ENCODE measurements around the gene SLC25A1.

Gene SLC25A1

GRCh38 chr22:19178657-19179496 is at the start of gene SLC25A1:
TSS of gene SLC25A1 (minus strand) at chr22:19178736. CDS start at chr22:19178673, 63 bp downstream.
- DNase-seq, result peak; percentile 93 to 94

GRCh38 chr22:19228179-19228578 is 49.6 kb upstream of the SLC25A1 start:
- no peak for DNase-seq

GRCh38 chr22:19226428-19226827 is 47.9 kb upstream of the SLC25A1 start:
- no peak for DNase-seq

- no peak for DNase-seq
Observed at GRCh38 chr22:19225560-19225959, 47.0 kb upstream of the SLC25A1 start.

GRCh38 chr22:19224985-19225384 is 46.4 kb upstream of the SLC25A1 start:
- DNase-seq, result no peak

DNA sequence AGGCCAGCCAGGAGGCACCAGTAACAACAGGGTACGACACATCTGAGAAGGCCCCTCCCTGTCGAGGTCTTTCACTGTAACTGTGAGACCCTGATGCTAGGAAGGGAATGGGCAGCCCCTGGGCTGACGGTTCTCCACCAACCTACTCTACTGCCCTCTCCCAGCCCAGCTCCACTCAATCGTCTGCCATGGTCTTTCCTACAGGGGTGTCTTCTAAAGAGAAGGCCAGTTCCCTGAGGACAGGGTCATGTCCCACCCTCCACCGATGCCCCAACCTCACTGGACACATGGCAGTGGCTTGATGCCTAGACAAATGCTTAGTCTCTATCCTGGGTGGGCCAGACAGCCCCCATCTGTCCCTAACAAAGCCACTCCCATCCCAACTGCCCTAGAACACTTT is 46.0 kb upstream of the SLC25A1 start:
- DNase-seq, result no peak

- DNase-seq, result no peak
Observed at GRCh38 chr22:19223617-19224016, 45.1 kb upstream of the SLC25A1 start.

DNA sequence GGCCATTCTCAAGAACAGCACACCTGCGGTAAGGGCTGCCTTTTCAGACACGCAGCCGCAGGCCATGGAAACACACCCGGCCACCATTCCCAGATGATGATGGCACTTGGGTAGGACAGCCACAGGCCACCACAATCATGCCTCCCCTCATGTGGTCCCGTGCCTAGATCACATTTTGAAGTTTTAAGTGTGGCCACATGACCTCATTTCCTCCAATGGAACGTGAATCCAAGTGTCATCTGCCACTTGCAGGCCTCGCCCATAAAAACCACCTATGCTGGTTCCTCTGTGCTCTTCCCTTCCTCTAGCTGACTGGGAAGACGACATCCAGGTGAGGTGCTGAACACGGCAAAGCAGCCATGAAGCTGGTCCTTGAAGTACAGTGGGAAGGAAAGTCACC is 44.6 kb upstream of the SLC25A1 start:
- DNase-seq, result no peak

GRCh38 chr22:19222242-19223005 is 43.9 kb upstream of the SLC25A1 start:
- DNase-seq, result no peak

GRCh38 chr22:19220867-19221266 is 42.3 kb upstream of the SLC25A1 start:
- DNase-seq, result no peak

DNA sequence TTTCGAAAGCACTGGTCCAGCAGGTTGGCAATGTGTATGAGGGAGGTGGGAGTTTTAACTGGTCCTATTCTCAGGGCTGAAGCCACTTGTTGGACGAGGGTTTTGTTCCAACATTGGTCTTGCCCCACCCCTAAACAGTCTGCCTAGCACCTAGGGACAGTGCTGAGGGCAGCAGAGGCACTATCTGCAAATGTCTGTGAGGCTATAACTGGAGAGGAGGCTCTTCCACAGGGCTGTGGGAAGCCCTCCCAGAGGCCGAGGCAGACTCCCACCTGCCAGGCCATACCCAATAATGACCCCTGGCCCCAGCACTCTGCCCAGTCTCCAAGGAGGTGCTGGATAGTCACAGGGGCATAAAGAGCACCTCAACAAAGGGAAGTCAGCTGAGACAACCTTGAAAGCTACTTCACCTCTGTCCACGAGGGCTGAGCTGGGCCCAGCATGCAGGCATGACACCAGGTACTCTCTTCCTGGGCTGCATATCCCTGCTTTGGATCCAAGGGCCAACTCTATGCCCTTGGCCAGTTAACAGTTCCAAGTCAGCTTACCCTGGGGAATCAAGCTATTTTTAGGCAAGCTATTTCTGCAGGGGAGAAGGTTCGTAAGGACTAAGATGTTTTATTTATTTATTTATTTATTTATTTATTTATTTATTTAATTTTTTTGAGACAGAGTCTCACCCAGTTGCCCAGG is 40.2 kb upstream of the SLC25A1 start:
- no peak for DNase-seq

DNA sequence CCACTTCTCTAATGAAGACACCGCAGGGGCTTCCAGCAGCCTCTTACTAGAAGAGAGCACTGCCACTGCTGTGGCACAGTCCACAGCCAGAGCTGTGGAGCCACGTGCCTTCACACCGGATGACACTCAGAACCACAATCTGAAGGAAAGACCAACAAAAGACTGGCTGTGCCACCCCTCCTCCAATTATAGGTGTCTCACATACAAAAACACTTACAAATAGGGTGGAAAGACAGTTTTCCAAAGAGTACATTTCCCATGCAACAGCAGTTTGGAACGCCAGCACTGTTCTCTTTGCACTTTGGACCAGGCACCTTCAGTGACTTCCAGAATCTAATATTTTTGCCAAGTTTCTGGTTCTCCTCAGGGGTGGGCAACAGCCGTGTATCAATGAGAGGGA is 38.0 kb upstream of the SLC25A1 start:
- DNase-seq, result no peak

DNA sequence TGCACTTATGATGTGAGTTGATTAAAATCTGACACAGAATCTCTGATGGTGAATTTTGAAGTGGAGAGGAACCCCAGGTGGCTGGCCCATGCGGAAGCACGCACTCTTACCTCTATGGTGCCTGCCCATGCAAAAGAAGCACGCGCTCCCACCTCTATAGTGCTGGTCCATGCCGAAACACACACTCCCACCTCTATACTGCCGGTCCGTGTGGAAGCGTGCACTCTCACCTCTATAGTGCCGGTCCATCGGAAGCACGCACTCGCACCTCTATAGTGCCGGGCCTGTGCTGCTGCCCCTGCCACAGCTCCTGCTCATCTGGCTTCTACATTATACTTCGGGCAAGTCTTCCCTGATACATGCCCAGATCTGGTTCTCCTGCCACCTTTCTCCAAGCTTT is 36.8 kb upstream of the SLC25A1 start:
- DNase-seq, result no peak

GRCh38 chr22:19214078-19214473 is 35.5 kb upstream of the SLC25A1 start:
- no peak for DNase-seq

GRCh38 chr22:19213442-19214077 is 35.0 kb upstream of the SLC25A1 start:
- DNase-seq, result no peak

- no peak for DNase-seq
Observed at GRCh38 chr22:19213001-19213400, 34.5 kb upstream of the SLC25A1 start.

- no peak for DNase-seq
Observed at GRCh38 chr22:19212302-19212870, 33.9 kb upstream of the SLC25A1 start.

DNA sequence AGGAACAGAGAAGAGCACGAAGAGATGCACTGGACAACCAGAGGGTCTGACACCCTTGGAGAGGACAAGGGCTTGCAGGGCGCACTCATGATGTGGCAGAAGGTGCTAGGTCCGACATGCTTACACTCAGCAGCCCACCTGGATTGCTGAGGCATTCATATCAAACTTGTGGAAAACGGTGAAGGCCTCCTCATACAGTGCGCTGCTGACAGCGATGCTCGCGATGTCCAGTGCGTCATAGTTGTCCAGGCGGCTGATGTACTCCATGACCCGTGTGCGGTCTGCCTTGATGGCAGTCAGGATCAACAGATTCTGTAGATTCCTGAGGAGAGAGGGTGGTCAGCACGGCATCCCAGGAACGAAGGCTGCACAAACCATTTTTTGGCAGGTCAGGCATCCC is 31.7 kb upstream of the SLC25A1 start:
- DNase-seq, result no peak

- DNase-seq, result no peak
Observed at GRCh38 chr22:19208287-19208847, 29.8 kb upstream of the SLC25A1 start.

DNA sequence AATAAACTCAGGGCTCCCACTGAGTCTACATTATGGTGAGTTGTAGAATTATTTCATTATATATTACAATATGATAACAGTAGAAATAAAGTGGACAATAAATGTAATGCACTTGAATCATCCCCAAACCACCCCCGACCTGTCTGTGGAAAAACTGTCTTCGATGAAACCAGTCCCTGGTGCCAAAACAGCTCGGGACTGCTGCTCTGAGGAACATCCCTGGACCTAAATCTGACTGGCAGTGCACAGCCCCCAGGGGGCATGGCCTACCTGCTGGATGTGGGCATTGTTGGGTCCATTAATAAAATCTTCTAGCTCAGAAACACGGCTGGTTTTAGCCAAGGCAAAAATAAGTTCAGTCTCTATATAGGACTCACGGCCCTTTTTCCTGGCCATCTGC is 29.3 kb upstream of the SLC25A1 start:
- DNase-seq, result no peak

DNA sequence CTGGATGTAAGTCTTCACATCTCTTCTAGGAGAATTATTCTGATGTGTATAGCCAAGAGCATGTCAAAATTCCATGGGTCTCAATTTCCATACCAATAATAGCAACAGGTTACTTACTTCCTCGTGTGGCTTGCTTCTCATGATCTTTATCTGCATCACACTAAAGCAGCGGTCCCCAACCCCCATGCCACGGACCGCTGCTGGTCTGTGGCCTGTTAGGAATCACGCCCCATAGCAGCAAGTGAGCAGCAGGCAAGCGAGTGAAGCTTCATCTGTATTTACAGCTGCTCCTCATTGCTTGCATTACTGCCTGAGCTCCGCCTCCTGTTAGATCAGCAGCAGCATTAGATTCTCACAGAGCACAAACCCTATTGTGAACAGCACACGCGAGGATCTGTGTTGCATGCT is 28.9 kb upstream of the SLC25A1 start:
- no peak for DNase-seq

DNA sequence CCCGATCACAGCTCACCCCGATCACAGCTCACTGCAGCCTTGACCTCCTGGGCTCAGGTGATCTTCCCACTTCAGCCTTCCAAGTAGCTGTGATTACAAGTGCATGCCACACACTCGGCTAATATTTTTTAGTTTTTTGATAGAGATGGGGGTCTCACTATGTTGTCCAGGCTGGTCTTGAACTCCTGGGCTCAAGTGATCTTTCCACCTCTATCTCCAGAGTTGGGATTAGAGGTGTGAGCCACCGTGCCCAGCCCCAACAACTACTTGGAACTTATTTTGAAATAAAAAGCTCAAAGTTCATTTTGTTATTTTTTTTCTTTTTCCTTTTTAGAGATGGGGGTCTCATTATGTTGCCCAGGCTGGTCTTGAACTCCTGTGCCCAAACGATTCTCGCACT is 27.8 kb upstream of the SLC25A1 start:
- no peak for DNase-seq
